Measurements from ENCODE around the gene BCL7A. TPM values are rescaled to one million over a fixed set of nuclear protein-coding genes. Genes with fewer than 3 reads are reported as not detected.

BCL7A gene
- total and polyA plus RNA-seq, 2 of the 8 experiments (the other 6 are each of a cell fraction or from before 2014, with no cell fraction given): 11.9 to 12.7 TPM

DNA sequence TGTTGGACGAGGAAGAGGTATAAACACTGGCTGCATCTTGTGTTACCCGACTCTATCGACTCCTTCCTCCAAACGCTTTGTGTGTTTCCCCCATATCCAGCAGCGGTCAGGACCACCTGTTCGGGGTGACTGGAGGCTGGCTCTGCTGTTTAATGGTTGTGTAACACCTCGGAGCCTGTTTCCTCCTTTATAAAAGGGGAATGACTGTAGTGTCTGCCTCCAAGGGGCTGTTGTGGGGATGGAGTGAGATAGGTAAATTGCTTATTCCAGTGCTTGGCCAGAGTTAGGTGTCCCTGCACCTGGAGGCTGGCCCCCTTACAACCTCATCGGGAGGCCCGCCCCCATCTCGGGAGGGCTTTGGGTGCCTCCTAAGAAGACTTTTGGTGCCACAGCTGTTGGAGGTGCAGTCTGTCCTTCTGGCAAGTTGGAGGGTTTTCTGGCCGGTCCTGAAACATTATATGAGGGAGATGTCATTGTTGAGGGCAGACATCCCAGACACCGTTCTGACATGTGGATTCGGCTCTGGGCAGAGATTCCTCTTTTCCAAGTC is 57.9 kb downstream of the BCL7A start (continued):
- TF ChIP-seq CTCF (IDR thresholded peaks at IDR 0.05; ENCODE audit: control extremely low read depth in 1 of 3, insufficient read depth in 1 of 3, low read depth in 1 of 3, low read length in 3 of 3): no peak
- TF ChIP-seq USF2 (IDR thresholded peaks at IDR 0.05; ENCODE audit: low read length): no peak
- no peak for TF ChIP-seq JUN (IDR thresholded peaks at IDR 0.05; ENCODE audit: low read depth, low read length)
- no peak for TF ChIP-seq NRF1 (IDR thresholded peaks at IDR 0.05; ENCODE audit: low read depth, low read length)
- no peak for TF ChIP-seq RXRA (IDR thresholded peaks at IDR 0.05; ENCODE audit: insufficient read depth, low read depth, low read length)
- TF ChIP-seq E2F6 (IDR thresholded peaks at IDR 0.05): no peak
- TF ChIP-seq MAFK (IDR thresholded peaks at IDR 0.05; ENCODE audit: low read depth, low read length): no peak
- no peak for TF ChIP-seq SIN3A (conservative IDR thresholded peaks at IDR 0.05 in 1 of 2, IDR thresholded peaks at IDR 0.05 in 1 of 2; ENCODE audit: low read depth in 1 of 2, low read length in 2 of 2)
- TF ChIP-seq CTBP2 (IDR thresholded peaks at IDR 0.05; ENCODE audit: borderline replicate concordance, insufficient read depth, insufficient read length, low read length): no peak
- TF ChIP-seq SAP30 (IDR thresholded peaks at IDR 0.05; ENCODE audit: insufficient read depth, insufficient replicate concordance, low read length): peak; percentile 14
- no peak for TF ChIP-seq CHD2 (IDR thresholded peaks at IDR 0.05; ENCODE audit: low read length)
